ENCODE results near the gene NPTX1.

The NPTX1 gene

GRCh38 chr17:80463784-80464400, 12.5 kb downstream of the NPTX1 start:
- DNase-seq: no peak
- intact Hi-C loops (cut with DNase I; ENCODE audit: low total_unique reads): no loop called here
- Histone ChIP-seq H3K36me3 (no peaks in the 10 kb centered on the region), H3K27me3 (peaks cover 0 to 42% of the 10 kb centered on the region in 2 donors), H3K4me1 (peaks cover 0 to 5% (median 0%) of the 10 kb centered on the region in 4 donors), H3K4me3 (no peak overlapping the region), H3K9me3 (no peaks in the 10 kb centered on the region), H3K27ac (no peak overlapping the region)
- TF ChIP-seq CTCF (IDR thresholded peaks at IDR 0.05): no peak

GRCh38 chr17:80461528-80462160, 14.8 kb downstream of the NPTX1 start:
- Histone ChIP-seq H3K4me3 (no peak overlapping the region), H3K36me3 (no peaks in the 10 kb centered on the region), H3K9me3 (no peaks in the 10 kb centered on the region), H3K4me1 (peaks cover 0 to 5% (median 0%) of the 10 kb centered on the region in 4 donors), H3K27me3 (peaks cover 0 to 24% of the 10 kb centered on the region in 2 donors), H3K27ac (no peak overlapping the region)
- intact Hi-C loops (cut with DNase I; ENCODE audit: low total_unique reads): no loop called here
- TF ChIP-seq CTCF (IDR thresholded peaks at IDR 0.05): no peak
- DNase-seq: no peak

DNA sequence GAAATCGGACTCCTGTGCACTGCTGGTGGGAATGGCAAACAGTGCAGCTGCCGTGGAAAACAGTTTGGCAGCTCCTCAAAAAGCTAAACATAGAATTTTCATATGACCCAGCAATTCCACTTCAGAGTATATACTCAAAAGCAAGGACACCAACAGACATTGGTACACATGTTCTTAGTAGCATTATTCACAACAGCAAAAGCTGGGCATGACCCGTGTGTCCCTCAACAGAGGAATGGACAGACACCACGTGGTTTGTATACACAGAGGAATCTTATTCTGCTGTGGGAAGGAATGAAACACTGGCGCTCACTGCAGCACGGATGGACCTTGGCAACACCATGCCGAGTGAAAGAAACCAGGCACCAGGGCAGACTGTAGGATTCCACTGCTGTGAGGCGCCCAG, 16.0 kb downstream of the NPTX1 start:
- Histone ChIP-seq H3K27ac (no peak overlapping the region), H3K36me3 (no peaks in the 10 kb centered on the region), H3K4me1 (peaks cover 0 to 11% (median 11%) of the 10 kb centered on the region in 4 donors), H3K4me3 (no peak overlapping the region), H3K9me3 (no peaks in the 10 kb centered on the region), H3K27me3 (peaks cover 0 to 12% of the 10 kb centered on the region in 2 donors)
- no peak for TF ChIP-seq CTCF (IDR thresholded peaks at IDR 0.05)
- intact Hi-C loops (cut with DNase I; ENCODE audit: low total_unique reads): no loop called here
- no peak for DNase-seq

GRCh38 chr17:80459234-80459633, 17.2 kb downstream of the NPTX1 start:
- Histone ChIP-seq H3K27me3 (no peaks in the 10 kb centered on the region), H3K36me3 (no peaks in the 10 kb centered on the region), H3K27ac (no peak overlapping the region), H3K4me3 (no peak overlapping the region), H3K4me1 (peaks cover 5 to 14% (median 13%) of the 10 kb centered on the region in 4 donors), H3K9me3 (no peaks in the 10 kb centered on the region)
- TF ChIP-seq CTCF (IDR thresholded peaks at IDR 0.05): no peak
- intact Hi-C loops (cut with DNase I; ENCODE audit: low total_unique reads): no loop called here
- no peak for DNase-seq

DNA sequence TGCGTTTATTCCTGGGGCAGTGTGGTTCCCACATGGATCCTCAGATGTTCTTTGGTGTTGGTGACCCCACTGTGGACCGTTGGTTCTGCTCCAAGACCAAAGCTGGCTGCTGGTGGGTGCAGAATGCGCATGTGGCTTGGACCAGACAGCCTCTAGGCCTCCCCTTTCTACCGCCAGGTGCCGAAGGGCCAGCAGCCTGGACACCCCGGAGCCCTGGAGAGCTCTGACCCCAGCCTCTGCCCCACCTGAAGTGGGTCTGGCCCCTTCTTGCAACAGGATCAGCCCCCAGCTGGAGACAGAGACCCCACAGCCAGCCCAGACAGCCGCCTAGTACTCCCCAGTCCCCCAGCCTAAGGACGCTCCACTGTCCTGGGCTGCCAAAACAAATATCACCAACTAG, 18.4 kb downstream of the NPTX1 start:
- no peak for TF ChIP-seq CTCF (IDR thresholded peaks at IDR 0.05)
- no peaks in the 10 kb centered on the region for H3K36me3 ChIP-seq
- H3K4me1 ChIP-seq: peaks cover 5 to 21% (median 19%) of the 10 kb centered on the region in 4 donors
- H3K9me3 ChIP-seq: no peaks in the 10 kb centered on the region
- DNase-seq: no peak
- H3K4me3 ChIP-seq: no peak overlapping the region
- H3K27me3 ChIP-seq: no peaks in the 10 kb centered on the region
- no peak overlapping the region for H3K27ac ChIP-seq
- intact Hi-C loops (cut with DNase I; ENCODE audit: low total_unique reads): no loop called here

Measured in tibial artery (tissue), 4 donors.